HG02623 (cell line): Measurements from ENCODE around the gene ARRB1.
"Not testable (repeated sequence)": the region's sequence is repeated elsewhere in the genome, so short reads cannot be mapped to it uniquely, and the experiment has no call there.

Experiments used
- ATAC-seq: cut with Tn5 transposase; IDR thresholded peaks from one replicate; pipeline ENCODE4 v1.9.1; 2021; ENCODE audit warnings: moderate library complexity; ENCODE audit not compliant: unreplicated experiment

The ARRB1 gene

DNA sequence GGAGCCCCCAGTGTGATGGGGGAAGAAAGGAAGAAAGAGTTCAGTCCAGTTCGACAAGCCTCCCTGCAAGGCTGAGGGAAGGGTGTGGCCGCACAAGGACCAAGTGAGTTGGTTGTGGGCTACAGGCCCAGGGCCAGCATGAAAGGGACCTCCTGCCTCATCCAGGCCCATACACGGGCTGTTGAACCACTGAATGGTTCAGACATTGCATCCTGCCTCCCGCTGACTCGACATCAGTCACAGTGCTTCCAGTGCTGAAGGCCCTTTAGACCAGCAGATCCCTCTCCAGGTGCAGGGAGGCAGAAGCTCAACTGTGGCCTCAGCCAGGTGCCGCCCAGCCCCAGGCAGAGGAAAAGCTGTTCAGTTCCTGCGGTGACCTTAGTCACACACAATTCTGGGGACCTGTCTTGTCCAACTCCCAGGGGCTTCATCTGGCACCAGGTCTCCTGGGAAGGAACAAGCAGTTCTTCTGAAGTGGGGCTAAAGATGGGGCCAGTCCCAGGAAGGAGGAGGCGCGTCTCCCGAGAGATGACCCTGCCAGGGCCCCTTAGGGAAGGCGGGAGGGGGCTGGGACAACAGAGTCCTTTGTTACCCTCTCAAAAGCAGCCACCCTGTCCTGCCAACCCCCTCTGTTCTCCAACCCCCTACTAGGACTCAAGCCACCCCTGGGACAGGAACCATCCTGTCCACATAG, 6.6 kb downstream of the ARRB1 start:
- ATAC-seq, result no peak

DNA sequence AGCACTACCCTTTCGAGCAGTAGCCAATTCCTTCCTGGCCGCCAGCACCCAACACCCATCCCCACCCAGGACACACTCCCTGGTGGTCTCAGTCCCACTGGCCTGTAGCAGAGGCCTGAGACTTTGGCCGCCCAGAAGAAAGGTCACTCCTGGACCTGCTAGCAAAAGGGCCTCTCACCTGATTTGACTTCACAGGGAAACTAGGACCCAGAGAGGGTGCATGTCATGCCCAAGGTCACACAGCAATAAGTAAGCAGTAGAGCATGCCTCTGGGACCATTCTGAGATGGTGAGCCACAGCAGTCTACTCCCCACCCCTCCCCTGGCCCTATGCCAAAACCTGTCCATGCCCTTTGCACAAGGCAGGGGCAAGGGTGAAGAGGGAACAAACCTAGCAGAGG, 7.3 kb downstream of the ARRB1 start:
- no peak for ATAC-seq

DNA sequence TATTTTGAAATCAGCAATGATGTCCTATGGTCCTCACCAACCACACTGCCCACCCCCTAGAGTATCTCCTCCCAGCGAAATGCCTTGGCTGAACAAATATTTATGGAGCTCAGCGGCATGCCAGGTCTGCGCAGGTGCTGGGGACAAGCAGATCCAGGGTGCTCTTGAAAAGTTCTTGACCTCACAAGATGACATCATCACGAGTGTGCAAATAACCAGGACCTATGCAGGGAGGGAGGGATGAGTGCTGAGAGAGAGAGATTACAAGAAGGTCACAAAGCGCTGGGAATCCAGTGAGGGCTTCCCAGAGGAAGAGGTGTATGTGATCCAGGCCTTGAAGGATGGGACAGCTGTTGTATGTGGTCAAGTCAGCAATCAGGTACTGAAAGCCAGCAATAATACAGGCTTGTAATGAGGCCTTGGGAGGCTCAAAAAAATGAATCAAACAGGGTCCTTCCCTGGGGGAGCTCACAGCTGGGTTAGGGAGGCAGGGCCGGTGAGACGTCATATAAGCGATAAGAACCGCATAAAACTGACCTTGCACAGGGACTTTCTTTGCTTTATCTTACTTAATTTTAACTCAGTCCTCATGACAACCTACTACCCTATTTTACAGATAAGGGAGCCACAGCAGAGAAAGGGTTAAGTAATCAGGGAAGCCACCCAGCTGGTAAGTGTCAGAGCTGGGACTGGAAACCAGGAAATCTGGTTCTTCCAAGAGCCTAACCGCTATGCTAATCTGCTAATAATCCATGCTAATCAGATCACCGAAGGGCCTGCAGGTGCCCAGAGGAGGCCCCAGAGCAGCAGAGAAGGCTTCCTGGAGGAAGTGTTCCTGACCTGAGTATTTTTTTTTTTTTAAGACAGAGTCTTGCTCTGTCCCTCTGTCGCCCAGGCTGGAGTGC, 8.2 kb downstream of the ARRB1 start:
- ATAC-seq, result no peak

DNA sequence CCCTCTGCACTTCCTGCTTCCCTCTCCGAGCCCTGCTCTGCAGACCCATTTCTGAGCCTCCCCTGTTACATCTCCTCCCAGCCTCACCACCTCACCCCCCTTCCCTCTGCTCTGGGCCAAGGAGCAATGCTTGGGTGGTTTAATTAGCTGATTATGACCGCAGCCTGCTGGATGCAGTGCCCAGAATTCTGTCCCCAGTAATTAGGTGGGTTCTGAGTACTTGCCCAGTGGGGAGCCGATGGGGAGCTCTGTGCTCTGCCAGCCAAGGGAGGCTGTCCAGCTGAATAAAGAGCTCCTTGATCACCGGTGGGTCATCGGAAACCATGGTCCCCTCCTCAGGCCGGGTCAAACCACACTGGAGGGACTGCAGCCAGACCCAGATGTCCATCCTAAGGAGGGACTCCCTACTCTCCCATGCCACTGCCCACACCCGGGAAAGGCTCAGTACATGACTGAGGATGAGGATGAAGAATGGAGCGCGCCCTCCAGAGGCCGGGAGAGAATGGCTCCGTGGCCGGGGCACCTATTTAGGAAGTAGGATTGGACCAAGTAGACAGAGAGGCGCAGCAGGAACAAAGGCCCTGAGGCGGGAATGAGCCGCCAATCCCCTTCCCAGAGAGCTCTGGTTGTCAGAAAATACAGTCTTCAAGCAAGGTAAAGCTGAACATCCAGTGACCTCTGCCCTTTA, 9.1 kb downstream of the ARRB1 start:
- ATAC-seq, result no peak

DNA sequence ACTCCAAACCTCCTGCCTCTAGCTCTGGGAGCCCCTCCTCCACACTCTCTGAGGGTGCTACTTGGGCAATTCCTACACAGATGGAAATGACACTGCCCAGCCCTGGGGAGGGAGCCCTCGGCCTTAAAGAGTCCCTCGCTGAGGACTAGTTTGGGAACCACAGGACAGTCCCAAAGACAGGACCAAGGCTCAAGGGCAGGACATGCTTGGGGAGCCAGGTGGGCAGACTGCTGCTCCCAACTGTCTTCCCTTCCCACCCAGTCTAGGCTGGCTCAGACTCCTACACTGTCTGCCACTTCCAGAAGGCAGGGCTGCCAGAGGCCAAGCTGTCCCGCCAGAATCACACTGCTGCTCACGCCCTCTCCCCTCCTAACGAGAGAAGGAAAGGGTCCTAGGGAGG, 9.8 kb downstream of the ARRB1 start:
- no peak for ATAC-seq

DNA sequence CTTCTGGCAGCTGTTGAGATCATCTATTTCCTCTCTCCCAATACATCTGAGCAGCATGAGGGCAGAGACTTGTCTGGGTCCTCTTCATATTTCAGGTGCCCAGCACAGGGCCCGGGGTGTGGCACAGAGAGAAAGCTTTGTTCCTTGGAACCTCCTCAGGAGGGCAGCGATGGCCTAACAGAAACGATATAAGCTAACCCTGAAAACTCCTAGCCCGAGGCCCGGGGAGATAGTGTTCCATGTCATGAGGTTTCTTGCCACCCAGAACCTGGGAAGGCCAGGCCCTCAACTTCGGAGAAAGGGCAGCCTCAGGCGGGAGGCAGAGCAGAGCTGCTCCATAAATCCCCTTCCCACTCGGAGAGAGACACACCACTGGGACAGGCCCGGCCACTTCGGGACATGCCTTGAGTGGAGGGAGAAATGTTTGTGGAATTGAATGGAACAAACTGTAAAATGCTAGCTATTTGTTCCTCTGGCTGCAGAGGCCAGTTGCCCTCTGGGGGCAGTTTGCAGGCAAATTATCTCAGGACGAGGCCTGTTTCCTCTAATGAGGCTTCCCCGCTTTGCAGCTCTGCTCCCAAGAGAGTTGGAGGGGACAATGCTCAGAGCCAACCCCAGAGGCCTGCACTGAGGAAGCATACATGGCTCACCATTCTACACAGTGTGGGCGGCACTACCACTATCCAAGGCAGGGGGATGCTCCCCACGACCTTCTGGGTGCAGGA, 11.6 kb downstream of the ARRB1 start:
- ATAC-seq, result no peak

DNA sequence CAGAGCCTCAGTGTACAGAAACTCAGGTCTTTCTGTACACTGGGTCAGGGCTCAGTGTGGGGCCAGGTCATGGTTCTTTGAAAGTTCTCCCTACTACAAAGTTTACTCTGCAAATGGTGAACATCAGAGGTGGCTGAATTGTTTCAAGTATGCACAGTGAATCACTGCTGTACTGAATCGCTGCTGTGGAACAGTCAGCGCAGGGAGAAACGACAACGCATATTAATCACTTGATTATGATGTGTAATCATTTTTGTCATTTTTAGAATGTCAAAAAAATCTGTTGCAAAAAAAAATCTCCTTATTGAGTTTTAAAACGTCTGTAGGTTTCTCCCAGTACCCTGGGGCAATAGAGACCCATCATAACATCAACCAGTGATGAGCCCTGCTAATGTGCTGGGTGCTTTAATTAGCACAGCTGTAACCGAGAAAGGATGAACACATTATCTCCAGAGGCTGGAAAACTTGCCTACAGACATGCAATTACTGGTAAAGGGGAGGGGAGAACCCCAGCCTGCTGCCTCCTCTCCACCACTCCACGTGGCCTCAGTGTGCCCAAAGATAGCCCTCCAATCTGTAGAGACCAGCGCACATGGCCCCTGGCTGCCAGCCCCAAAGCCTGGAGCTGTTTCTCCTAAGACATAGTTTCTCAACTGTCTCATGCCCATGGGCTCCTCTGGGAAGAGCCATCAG, 12.8 kb downstream of the ARRB1 start:
- no peak for ATAC-seq

DNA sequence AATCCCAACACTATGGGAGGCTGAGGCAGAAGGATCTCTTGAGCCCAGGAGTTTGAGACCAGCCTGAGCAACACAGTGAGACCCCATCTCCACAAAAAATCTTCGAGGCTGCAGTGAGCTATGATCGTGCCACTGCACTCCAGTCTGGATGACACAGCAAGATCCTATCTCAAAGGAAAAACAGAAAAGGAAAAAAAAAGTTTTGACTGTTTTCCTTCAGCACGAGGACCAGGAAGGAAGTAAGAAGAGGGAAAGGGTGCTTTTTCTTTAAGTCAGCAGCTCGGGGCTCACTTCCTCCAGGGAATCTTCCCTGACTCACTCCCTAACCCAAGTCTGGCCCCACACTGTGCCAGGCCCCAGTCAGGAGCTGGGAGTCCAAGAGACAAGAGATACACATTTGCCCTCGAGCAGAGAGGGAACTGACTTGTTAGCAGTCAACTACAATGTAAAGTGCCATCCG, 14.2 kb downstream of the ARRB1 start:
- no peak for ATAC-seq

DNA sequence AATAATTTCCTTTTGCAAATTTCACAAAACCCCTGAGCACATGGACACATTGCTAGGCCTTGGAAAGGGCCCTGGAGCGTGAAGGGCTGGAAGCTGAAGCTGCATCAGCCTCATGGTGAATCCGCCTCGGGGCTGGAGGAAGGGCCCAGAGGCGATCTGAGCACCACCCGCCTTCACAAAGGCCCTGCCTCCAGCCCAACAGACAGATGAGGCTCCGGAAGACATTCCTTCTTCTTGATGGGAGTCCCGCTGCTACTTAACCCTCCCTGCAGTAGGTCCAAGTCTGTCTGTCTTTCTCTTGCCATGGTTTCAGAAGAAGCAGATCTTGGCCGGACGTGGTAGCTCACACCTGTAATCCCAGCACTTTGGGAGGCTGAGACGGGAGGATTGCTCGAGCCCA, 16.5 kb downstream of the ARRB1 start:
- ATAC-seq, result no peak

DNA sequence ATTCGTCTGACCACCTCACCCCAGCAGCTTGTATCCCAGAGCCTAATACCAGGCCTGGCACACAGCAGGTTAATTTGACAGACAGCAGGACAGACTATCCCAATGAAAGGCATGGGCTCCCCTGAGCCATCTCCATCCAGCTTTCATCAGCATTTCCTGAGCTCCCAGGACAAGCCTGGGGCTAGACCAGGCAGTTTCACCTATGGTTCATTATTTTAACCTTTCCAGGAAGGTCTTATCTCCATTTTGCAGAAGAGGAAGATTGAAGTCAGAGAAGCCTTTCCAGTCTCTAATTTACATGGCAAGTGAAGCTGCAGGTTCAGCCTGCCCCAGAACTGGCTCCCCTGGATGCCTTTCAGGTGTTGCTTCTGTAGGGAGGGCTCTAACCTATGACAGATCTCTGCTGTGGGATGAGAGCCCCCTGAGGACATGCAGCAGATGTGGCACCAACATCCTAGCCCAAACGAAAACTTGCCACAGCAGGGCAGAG, 17.0 kb downstream of the ARRB1 start:
- no peak for ATAC-seq

DNA sequence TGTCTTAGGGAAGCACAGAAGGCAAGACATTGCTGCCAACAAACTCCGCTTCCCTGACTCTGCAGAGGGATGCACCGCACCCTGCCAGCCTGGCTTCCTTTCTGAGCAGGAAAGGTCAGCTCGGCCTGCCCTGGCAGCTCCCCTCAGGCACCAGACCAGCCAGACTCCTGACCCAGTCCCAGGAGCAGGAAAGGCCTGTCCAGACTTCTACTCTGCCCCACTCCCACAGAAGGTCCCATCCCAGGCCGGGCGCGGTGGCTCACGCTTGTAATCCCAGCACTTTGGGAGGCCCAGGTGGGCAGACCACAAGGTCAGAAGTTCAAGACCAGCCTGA, 17.7 kb downstream of the ARRB1 start:
- no peak for ATAC-seq

DNA sequence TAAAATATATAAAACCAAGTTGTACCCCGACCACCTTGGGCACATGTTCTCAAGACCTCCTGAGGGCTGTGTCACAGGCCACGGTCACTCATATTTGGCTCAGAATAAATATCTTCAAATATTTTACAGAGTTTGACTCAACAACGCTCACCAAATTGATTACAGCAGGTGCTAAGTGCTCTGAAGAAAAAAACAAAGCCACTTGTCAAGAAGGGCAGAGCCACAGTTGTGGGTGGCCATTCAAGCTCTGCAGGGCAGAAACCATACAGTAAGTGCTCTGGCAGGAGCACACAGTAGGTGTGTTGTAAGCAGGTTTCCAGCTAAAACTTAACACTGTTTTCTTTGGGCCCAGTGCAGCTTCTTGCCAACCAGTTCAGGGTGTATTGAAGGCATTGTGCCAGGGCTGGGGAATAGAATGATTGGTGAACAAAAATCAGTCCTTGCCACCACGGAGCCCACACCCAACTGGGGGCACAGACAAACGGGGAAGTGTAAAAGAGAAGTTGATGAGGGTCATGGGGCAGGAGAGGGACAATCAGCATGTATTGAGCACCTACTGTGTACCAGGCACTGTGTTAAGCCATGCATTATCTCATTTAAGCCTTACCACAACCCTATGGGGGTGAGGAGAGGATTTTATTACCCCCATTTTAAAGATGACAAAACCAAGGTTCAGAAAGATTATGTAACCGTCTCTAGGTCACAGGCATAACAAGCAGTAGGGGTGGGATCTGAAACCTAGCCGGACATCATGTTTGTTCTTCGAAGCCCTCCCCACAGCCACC, 18.2 kb downstream of the ARRB1 start:
- no peak for ATAC-seq

DNA sequence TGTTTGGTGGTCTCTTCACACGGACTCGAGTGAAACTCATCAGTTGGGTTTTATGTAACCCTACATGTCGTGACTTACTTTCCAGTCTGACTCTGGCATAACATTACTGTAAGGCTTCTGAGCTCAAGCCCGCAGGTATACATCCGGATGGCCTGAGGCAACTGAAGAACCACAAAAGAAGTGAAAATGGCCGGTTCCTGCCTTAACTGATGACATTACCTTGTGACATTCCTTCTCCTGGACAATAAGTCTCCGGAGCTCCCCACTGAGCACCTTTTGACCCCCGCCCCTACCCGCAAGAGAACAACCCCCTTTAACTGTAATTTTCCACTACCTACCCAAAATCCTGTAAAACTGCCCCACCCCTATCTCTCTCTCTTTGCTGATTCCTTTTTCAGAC, 19.7 kb downstream of the ARRB1 start:
- not testable (repeated sequence) for ATAC-seq

DNA sequence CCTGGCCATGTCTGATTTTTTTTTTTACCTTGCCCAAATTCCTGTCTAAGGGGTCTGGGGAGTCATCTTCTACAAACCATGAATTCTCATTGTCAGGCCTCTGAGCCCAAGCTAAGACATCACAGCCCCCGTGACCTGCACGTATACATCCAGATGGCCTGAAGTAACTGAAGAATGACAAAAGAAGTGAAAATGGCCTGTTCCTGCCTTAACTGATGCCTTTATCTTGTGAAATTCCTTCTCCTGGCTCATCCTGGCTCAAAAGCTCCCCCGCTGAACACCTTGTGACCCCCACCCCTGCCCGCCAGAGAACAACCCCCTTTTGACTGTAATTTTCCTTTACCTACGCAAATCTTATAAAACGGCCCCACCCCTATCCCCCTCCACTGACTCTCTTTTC, 20.2 kb downstream of the ARRB1 start:
- not testable (repeated sequence) for ATAC-seq

DNA sequence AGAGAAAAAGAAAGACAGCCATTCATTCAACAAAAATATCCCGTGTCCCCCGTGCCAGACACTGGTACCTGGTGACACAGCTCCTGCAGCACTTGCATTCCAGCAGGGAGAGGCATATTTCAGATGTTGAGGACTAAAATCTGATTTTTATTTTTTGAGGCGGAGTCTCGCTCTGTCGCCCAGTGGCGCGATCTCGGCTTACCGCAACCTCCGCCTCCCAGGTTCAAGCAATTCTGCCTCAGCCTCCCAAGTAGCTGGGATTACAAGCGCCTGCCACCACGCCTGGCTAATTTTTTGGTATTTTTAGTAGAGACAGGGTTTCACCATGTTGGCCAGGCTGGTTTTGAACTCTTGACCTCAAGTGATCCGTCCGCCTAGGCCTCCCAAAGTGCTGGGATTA, 20.6 kb downstream of the ARRB1 start:
- not testable (repeated sequence) for ATAC-seq

DNA sequence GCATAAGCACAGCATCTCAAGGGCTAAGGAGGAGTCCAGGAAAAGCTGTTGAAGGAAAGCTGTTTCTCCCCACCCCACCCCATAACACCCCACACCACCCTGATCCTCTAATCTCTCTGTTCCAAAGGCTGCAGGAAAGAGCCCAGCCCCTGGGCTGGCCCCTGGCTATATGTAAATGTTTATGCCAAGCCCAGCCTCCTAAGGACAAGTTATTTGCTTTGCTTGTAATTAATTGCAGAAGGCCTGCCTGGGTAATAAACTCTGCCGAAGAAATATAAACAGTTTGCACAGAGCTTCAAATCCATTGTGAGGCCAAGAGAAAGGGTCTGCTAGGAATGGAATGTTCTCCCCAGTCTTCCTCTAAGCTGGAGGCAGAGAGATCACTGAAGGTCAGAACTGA, 21.2 kb downstream of the ARRB1 start:
- no peak for ATAC-seq

DNA sequence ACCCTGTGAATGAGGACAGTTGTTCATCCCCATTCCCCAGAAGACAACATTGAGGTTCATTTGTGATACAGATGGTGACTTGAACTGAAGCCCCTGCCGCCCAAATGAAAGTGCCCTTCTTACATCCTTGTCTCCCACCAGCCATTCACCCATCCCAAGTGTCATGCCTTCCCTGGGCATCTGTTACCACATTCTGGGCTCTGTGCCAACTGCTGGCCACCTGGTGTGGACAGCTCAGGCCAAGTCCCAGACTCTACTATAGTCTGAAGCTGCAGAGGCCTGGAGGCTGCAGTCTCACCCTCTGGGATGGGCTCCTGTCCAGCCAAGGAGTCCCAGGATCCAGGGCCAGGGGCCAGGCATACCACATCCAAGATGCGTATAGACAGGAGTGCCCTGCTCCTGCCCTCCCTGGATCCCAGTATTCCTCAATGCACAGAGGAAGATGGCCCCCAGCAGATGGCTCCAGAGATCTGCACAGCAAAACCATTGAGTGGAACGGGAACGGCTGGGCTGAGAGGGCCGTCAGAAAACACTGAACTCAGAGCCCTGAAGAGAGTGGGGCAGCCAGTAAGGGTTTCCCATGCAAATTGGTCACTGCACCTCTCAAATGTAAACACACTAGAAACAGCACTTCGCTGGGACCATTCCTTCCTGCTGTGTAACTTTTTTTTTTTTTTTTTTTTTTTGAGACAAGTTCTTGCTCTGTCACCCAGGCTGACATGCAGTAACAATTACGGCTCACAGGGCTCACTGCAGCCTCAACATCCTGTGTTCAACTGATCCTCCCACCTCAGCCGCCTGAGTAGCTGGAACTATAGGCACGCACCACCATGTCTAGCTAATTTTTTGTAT, 22.8 kb downstream of the ARRB1 start:
- ATAC-seq, result no peak

DNA sequence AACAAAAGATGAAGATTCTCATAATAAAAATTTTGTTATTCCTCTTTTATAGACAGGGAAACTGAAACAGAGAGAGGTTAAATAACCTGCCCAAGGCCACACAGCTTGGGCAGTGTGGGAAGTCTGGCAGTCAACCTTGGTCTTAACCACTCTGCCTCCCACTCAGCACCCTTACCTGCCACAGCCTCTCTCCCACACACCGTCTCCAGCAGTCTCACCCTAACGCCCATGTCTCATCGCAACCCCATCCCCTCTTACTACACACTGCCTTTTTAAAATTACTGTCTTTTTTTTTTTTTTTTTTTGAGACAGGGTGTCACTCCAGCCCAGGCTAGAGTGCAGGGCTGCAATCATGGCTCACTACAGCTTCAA, 25.0 kb downstream of the ARRB1 start:
- ATAC-seq, result no peak
